Medulla oblongata (tissue), 1 donor: ENCODE measurements around the gene METTL25B.
A peak's percentile ranks its signal among the peaks of the same experiment; 100 is the strongest.

Experiments used
- DNase-seq: peaks from one replicate; pipeline ENCODE4 v3.0.0-alpha.2; 2015; ENCODE audit errors: extremely low spot score

METTL25B gene

DNA sequence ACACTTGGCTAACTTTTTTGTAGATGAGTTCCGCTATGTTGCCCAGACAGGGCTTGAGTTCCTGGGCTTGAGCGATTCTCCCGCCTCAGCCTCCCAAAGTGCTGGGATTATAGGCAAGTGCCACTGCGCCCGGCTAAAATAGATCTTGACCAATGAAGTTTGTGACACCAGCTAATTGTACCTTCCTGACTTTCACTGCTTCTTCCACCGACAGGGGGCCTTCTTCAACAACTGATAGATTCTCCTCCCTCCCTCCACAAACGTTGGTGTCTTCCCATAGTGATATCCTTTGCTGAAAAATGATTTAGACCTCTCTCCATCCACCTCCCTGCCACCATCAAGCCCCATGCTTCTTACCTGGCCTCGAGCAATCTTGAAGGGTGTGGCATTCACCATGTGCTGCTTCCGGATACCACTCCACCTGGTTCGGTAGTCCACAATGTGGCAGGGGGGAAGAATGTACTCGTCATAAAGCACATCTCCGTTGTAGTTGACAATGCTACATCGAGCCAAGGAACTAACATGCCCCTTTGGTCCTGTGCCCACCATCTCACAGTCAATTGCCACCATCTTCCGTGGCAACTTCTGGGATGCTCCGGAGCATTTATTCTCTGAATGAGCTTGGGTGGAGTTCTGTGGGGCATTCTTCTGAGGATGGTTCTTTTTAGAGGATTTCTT is 1.6 kb upstream of the METTL25B start:
- peak; percentile 72 for DNase-seq

DNA sequence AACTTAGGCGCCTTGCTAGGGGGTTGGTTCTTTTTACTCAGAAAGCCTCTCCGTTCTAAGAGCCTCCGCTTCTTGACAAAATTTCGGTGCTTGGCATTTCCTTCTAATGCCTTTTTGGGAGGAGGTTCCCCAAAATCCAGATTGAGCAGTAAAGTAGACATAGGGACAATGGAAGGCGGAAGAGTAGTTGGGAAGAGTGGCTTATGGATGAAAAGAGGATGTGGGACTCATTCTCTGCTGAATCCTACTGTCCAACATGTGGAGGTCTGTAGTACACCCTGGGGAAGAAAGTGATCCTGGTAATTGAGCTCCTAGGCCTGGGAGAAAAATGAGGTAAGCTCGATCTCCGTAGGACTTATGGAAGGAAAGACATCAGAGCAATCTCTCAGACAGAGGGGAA is 777 bp upstream of the METTL25B start:
- no peak for DNase-seq

DNA sequence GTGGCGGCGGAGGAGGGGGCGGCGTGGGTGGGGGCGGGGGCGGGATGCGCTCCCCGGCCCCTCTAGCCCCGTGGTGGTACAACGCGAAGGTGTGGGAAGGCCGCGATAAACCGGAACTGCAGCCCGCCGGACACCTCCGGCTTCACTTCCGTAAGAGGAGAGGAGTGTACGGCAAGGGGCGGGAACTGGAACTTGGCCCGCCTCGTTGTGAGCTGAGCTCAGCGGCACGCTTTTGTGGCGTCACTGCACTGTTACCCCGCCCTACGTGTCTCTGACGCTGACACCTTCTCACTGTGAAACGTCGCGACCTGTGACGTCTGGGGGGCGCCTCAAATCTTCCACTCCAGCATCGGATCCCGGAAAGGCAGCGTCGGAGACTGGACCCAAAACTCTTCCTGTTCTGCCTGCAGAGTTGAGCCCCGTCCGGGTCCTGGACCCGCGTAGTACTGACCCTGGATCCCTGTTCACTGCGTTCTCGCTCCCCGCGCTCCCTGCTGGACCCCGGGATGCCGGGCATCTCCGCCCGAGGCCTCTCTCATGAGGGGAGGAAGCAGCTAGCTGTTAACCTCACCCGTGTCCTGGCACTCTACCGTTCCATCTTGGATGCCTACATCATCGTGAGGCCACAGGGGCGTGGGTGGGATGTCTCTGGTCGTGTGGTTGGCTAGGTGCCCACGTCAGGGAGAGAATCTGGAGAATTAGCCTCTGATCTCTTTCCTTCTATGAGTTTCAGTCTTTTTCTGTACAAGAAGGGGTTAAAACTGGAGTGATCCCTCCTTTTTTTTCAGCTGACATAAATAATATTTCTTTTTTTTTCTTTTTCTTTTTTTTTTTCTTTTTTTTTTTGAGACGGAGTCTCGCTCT is 562 bp downstream of the METTL25B start, which contains the start of gene ISG20L2:
Gene ISG20L2 (minus strand): TSS at position 168 of the 864 bp plus-strand sequence. CDS start 1,114 bp downstream, outside the sequence.
- peak; percentile 95 for DNase-seq

DNA sequence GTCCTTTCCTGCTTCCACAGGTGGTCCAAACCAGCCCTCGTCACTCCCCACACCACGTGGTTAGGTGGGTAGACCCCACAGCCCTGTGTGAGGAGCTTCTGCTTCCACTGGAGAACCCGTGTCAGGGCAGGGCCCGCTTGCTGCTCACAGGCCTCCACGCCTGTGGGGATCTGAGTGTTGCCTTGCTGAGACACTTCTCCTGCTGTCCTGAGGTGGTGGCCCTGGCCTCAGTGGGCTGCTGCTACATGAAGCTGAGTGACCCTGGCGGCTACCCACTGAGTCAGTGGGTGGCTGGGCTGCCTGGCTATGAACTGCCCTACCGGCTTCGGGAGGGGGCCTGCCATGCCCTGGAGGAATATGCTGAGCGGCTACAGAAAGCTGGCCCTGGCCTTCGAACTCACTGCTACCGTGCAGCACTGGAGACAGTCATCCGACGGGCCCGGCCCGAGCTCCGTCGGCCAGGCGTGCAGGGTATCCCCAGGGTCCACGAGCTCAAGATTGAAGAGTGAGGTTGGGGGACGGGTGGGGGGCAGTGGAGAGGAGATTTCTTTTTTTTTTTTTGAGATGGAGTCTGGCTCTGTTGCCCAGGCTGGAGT is 5.8 kb downstream of the METTL25B start:
- DNase-seq = no peak

DNA sequence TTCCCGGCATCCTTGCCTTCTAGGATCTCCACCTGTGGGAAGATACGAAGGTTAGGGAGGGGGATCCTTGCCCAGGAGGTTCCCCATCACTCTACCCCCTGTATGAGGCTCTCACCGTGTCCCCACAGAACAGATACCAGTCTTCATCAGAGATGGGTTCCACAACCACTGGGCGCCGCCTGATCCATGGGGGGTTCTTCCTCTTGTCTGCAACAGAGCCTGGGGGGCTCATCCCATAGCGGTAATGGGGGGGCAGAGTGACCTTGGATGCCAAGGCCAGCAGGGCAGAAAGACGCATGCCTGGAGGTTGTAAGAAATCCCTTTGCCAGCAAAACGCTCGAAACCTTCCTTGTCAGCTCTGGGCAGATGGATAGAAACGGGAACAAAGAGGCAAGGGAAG is 10.1 kb downstream of the METTL25B start:
- no peak for DNase-seq

DNA sequence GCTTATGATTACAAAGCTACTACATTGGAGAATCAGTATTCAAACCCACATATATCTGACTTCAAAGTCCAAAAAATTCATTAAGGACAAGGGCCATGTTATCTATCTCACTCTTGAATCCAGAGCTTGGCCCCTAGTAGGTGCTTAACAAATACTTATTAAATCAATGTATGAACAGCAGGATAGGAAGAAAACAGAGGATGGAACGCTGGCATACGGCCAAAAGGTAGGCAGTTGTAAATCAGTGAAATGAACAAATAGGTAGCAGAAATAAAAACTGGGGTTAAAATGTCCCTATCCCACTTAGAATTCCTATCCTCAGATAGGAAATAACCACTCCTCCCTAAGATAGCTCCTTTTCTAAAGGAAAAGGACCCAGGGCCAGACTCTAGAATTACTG is 10.6 kb downstream of the METTL25B start:
- no peak for DNase-seq

DNA sequence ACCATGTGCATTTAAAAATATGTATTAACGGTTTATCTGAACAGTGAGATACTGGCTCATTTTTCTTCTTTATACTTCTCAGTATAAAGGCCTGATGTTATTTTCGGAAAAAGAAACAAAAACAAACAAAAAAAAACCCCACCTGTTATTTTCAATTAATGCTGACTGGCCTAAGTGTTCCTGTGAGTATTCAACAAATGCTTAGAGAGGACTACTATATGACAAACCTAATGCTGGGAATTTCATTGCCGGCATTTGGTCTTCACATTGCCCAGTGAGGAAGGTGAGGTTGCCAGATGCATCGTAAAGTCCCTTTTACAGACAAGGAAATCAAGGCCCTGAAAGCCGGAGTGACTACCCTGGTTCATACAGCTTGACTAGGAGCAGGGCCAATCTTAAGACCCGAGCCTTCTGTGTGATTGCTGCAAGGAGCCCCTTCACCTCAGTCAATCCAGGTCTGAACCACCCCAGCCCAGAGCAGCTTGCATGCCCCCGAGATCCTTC is 12.0 kb downstream of the METTL25B start:
- DNase-seq = peak; percentile 36

DNA sequence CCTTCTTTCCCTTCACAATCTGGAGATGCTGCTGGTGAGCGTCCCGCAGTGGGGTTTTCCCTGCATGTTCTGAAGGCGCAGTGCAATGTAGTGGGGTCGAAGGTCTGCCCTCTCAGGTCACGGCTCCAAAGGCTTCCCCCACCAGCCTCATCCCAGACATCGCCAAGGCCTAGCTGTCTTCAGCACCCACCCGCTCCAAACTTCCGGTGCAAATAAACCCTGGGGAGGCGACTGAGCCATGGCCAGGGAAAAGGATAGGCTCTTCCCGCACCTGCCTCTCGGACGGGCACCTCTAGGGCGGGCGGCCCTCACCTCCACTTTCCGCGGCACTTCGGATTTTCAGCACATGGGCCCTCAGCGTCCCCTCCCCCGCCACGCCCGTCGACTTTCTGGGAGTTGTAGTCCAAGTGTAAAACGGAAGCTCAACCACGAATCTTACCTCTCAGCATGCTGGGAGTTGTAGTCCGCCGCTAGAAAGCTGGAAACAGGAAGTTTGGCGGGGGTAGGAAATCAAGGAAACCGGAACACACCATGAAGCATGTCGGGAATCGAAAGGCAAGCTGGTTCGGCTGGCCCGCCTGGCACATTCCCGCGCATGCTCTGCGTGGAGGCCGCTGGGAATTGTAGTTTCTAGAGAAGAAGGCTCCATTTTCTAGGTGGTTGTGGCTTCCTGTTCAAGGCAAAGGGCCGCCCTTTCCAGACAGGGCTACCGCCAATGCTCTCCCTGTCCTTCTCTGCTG is 12.6 kb downstream of the METTL25B start, which contains the start of gene MRPL24:
Gene MRPL24 (minus strand): TSS at position 348 of the 740 bp plus-strand sequence. CDS start 2,384 bp downstream, outside the sequence.
- DNase-seq = peak; percentile 100

DNA sequence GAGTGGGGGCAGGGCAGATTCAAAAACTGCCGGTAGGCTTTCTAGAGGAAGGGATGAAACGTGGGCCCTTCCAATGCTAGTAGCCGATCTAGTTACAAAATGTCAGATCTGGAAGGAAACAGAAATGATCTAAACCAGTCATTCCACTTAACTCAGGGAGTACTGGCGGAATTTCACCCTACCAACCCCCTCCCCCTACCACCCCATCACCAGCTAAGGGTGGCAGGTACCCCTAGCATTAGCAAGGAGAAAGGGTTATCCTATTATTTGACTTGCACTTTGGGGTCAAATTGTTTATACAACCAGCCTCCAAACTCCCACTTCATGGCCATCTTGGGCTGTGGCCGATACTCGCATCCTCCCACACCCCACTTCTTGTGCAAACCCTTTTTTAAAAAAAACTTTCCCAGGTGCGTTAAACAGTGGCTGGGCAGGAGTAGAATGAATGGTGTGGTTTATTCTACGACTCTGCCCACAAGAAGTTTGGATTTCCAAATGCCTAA is 13.3 kb downstream of the METTL25B start:
- DNase-seq = no peak

DNA sequence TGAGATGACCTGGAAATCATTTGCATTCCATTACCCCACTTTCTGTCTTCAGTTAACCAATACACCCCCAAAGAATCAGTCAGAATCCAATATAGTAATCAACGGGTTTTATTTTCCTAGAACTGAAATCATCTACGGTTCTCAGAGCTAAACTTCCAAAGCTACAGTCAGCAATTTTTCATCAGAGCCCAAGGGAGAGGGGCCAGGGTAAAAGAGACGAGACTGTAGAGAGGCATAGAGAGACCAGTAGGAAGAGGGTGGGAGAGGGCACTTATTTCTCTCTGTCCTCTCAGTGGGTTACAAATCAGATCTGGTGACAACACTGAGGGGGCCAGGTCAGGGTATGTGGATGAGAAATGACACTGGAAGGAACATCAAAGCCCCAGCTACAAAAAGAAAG is 13.7 kb downstream of the METTL25B start:
- no peak for DNase-seq

DNA sequence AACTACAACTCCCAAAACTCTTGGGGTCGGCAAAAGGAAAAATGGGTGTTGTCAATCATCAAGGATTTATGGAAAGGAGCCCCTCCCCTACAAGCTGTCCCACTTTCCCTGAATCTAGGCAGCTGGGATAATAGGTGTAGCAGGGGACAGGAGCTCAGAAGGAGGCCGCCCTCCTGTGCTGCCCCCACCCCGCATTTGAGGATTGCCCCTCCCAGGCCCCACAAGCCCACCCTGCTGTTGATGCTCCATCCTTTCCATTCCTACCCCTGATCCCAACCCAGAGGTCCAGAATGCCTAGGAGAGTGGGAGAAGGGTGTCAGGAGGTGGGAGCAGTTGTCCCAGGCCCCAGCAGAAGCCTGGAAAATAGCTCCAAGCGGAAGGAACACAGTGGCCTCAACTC is 14.5 kb downstream of the METTL25B start:
- no peak for DNase-seq

DNA sequence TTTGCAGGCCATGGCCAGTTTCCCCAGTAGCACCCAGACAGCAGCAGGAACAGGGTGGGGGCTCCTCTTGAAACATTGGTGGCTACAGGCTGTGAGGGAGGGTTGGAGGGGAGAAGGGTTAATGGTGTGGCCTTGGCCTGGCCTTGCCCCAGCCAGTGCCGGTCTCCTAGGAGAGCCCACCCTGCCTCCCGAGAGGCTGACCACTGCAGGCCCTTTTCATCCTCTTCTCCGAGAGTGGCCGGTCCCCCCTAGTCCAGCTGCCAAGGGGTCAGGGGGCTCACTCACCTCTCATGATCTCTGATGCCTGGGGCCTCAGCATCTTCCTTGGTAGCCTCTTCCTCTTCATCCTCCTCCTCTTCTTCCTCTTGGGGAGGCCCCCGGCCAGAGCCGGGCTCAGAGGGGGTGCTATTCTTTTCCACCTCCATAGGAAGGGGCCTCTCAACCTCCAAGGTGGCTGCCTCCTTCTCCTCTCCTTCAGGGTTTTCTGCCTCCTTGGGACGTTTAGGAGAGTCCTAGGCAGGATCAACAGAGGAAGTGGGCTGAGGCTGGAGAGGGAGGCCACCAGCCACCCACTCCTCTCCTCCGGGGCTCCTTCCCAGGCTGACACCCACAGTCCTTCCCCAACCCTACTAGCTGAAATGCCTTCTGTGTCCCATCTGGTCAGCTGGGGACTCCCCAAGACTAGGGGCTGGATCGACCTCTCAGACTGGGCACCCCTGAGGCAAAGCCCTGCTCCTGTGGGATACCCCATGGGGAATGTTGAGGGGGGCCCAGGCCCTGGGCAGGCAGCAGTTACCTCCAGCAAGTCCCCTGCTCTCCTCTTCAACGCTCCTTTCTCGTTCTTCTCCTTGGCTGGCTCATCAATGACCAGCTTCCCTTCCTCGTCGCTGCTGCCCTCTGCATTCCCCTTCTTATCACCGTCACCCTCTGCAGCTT is 15.4 kb downstream of the METTL25B start:
- no peak for DNase-seq

DNA sequence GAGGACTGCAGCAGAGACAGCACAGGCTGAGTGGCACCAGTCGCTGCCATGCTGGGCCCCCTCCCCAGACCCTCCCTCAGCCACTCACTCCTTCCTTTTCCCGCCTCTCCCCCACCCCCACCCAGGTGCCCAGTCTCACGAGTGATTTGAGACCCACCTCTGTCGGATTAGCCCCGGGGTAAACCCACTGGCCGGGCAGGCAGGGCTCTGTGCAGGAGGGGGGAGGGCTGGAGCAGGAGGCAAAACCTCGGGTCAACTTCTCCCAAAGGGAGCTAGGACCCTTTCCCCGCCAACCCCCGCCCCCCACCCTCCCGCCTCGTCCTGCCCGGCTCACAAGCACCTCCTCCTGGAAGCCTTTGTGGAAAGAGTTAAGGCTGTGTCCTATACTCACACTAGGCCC is 16.1 kb downstream of the METTL25B start:
- DNase-seq = no peak

DNA sequence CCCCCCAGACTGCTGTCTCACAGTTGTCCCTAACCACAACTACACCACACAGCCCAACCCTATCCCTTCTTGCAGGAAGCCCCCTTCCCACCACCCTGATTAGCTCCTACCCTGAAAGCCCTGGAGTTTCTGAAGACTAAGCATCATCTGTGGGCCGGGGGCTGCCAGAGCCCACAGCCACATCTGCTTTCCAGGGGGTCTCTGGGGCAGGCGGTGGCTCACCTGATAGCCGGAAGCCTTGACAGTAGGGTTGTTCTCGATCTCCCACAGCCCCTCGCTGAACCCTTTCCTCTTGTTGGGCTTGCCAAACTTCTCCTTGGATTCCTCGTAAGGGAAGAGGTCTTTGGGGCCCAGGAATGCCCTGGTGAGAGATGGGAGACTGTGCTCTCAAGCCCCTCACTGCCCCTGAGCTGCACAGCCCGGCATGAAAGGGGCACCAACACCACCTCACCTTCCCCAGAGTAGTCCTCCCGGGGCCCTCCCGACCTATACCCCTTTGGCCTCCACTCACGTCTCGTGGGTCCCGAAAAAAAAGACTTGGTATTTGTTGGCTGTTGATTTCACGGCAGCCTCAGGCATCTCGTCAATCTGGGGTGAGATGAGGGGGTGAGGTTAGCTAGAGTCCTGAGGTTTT is 16.6 kb downstream of the METTL25B start:
- DNase-seq = no peak

DNA sequence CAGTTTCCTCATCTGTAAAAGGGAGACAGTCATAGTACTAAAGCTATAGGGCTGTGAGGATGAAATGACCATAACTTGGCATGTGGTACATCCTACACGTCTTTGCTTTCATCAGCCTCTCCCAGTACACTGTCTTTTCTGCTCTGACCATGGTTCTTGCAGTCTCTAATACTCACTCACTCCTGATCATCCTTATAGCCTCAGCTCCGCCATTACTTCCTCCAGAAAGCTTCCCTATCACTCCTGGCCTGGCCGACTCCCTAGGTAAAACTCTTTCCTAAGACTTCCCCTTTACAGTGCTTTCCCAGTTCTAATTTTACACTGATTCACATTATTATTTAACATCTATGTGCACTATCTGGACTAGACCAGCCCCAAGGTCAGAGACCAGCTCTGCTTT is 17.6 kb downstream of the METTL25B start:
- DNase-seq = no peak

DNA sequence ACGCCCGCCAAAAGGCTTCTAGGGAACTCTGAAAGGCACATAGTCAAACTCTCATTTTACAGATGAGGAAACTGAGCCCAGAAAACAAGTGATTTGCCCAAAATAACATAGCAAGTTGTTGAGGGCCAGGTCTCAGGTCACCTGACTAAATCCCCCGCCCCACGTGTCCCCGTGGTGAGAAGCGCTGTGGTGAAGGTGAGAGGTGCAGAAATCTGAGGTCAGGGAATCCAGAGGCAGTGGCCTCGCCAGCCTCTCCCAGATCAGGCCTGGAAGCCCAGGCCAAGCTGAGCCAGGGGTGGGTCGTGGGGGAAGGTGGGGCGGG is 18.1 kb downstream of the METTL25B start:
- no peak for DNase-seq

DNA sequence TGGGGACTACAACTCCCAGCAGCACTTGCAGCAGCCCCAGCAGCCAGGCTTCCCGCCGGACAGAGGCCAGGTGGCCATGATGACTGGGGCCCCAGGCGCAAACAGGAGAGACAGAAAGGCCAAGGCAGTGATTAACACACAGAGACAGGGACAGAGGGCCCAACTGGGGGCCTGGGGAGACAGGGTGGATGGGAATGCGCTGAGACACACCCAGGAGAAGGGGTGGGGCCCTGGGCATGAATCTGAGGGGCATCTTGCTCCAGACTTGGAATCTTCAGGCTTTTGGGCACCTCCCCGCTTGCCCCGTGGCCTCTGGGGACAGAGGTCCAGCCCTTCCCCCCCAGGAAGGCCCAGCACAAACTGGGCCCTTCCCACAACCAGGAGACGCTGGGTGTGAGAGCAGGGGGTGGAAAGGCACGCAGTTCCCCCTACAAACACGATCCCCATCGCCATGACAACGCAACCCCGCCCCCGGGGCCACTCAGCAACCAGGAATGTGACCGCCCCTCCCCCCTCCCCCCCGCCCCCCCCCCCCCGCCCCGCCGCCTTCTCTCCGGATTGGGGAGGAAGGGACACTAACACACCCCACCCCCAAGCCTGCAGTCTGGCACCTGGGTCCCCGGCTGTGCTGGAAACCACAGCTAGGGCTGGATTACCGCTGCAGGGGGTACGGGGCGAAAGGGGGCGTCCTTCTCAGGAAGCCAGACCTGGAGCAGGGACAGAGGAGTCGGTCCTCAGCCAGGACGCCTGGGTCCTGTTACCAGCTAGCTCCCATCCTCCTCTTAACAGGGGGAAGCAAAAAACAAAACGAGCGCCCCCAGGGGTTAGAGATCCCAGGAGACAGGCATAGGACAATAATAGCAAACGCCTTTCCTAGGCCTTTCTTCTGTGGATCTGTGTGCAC is 18.7 kb downstream of the METTL25B start:
- DNase-seq = peak; percentile 79

DNA sequence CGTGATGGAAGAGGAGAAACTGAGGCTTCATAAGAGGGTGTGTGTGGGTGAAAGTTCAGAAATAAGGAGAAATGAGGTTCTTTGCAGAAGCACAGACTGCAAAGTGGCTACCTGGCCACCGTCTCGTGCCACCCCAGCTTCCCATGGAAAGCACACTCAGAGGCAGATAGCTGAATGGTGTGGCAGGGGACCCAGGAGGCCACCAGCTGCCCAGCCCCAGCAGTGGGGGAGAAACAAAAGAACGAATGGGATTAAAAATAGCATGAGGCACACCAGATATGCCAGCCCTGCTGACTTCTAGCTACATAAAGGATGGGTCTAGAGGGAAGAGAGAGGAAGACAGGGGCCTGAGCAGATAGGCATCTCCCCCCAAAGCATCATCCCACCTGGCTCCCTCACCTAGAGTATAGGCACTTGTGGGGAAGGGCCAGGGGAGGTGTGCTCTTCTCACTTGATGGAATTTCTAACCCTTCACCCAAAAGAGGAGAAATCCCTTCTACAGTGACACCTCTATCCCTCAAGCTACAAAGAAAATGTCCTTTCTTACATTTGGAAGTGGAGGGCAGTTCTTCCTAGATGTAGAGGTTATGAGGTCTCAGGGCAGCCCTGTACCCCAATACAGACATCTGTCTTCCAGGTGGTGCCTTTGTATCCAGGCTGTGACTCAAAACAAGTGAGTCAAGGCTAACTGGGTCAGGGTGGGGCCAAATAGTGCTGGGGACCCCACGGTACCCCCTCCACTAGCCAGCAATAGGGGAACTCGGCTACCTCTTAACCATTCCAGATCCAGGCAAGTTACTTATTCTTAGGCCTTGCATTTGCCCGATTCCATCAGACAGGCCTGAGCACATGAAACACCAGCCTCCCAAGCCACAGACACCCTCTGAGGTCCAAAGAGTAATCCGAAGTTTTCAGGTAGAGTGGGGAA is 19.7 kb downstream of the METTL25B start:
- DNase-seq = no peak
